ENCODE data around the gene CFAP77.

Gene CFAP77

GRCh38 chr9:132572921-132573320, 162.9 kb downstream of the CFAP77 start:
- Histone ChIP-seq H3K36me3 (ENCODE audit: control insufficient read depth in 2 of 2, insufficient read depth in 1 of 2, low read length in 2 of 2) (no peaks in the 10 kb centered on the region), H3K4me1 (ENCODE audit: control insufficient read depth, insufficient read depth, low read length) (no peaks in the 10 kb centered on the region), H3K4me3 (ENCODE audit: low read depth, low read length) (no peak overlapping the region), H3K27ac (ENCODE audit: extremely low read depth, low read depth, low read length) (no peak overlapping the region), H3K9me3 (ENCODE audit: control insufficient read depth, insufficient read depth, low read depth, low read length) (no peaks in the 10 kb centered on the region)
- CTCF ChIA-PET, result interaction anchor here (0.7 to 5.7 kb wide), 5 partner anchors 12 to 810 kb away, joined by 3 to 54 read pairs (median 4); no protein-coding TSS in a partner anchor
- POLR2A ChIA-PET, result interaction anchor here (0.6 kb wide), 1 partner anchor 31 kb away, joined by 3 read pairs; no protein-coding TSS in a partner anchor
- TF ChIP-seq ZBTB17 (tag by site-specific recombination; IDR thresholded peaks at IDR 0.05), result peak; percentile 60
- no peak for TF ChIP-seq ZNF701 (tag by site-specific recombination; IDR thresholded peaks at IDR 0.05)
- no peak for TF ChIP-seq KLF9 (tag by site-specific recombination; IDR thresholded peaks at IDR 0.05; ENCODE audit: low read depth)
- no peak for TF ChIP-seq KLF1 (tag by site-specific recombination; IDR thresholded peaks at IDR 0.05)
- TF ChIP-seq ZNF26 (tag by site-specific recombination; IDR thresholded peaks at IDR 0.05), result 0 out of 2 replicates have a peak, but pooled peaks have one; percentile 50
- TF ChIP-seq ZNF707 (tag by site-specific recombination; IDR thresholded peaks at IDR 0.05), result no peak
- TF ChIP-seq ZNF324 (tag by site-specific recombination; IDR thresholded peaks at IDR 0.05), result no peak

GRCh38 chr9:132575005-132575609, 165.1 kb downstream of the CFAP77 start:
- no peaks in the 10 kb centered on the region for H3K9me3 ChIP-seq (ENCODE audit: control insufficient read depth, insufficient read depth, low read depth, low read length)
- TF ChIP-seq ZNF639 (tag by site-specific recombination; IDR thresholded peaks at IDR 0.05) (no peak), RBAK (tag by site-specific recombination; IDR thresholded peaks at IDR 0.05) (no peak), IKZF3 (tag by site-specific recombination; IDR thresholded peaks at IDR 0.05) (peak; percentile 52; the same call in 1 of the 2 replicates), CTCF (tag by site-specific recombination; IDR thresholded peaks at IDR 0.05) (peak; percentile 93), ZNF654 (tag by site-specific recombination; IDR thresholded peaks at IDR 0.05; ENCODE audit: low read depth) (peak; percentile 99), YY2 (tag by site-specific recombination; IDR thresholded peaks at IDR 0.05) (no peak), ZNF558 (tag by site-specific recombination; IDR thresholded peaks at IDR 0.05) (no peak), ZSCAN30 (tag by site-specific recombination; IDR thresholded peaks at IDR 0.05) (peak; percentile 91), ZNF2 (tag by site-specific recombination; IDR thresholded peaks at IDR 0.05) (0 out of 2 replicates have a peak, but pooled peaks have one; percentile 30), ZNF394 (tag by site-specific recombination; IDR thresholded peaks at IDR 0.05; ENCODE audit: borderline replicate concordance) (peak; percentile 48; the same call in 1 of the 2 replicates), ZNF660 (tag by site-specific recombination; IDR thresholded peaks at IDR 0.05) (peak; percentile 41; the same call in 1 of the 2 replicates), ZNF114 (tag by site-specific recombination; IDR thresholded peaks at IDR 0.05) (no peak), GLIS1 (tag by site-specific recombination; IDR thresholded peaks at IDR 0.05) (peak; percentile 26; the same call in 1 of the 2 replicates), ZBTB11 (tag by site-specific recombination; conservative IDR thresholded peaks at IDR 0.05; ENCODE audit: low read depth) (peak; percentile 81), KLF16 (tag by site-specific recombination; IDR thresholded peaks at IDR 0.05) (no peak), ZBTB17 (tag by site-specific recombination; IDR thresholded peaks at IDR 0.05) (peak; percentile 68)
- POLR2A ChIA-PET, result no interaction called here
- no peaks in the 10 kb centered on the region for H3K36me3 ChIP-seq (ENCODE audit: control insufficient read depth in 2 of 2, insufficient read depth in 1 of 2, low read length in 2 of 2)
- no peak overlapping the region for H3K4me3 ChIP-seq (ENCODE audit: low read depth, low read length)
- CTCF ChIA-PET, result interaction anchor here (0.6 to 5.7 kb wide), 37 partner anchors 9 to 820 kb away, joined by 3 to 54 read pairs (median 3); partner anchors contain the start of gene CFAP77
- H3K27ac ChIP-seq (ENCODE audit: extremely low read depth, low read depth, low read length), result no peak overlapping the region
- H3K4me1 ChIP-seq (ENCODE audit: control insufficient read depth, insufficient read depth, low read length), result no peaks in the 10 kb centered on the region
